H1 (cell line): Measurements from ENCODE around the gene CAMK2B. TPM values are rescaled to one million over a fixed set of nuclear protein-coding genes. Genes with fewer than 3 reads are reported as not detected.

Experiments
- CTCF ChIA-PET: fragments of 300-600 bp; sonication (Branson Sonifier 250); formaldehyde crosslinking; loops from one replicate; lab custom pipeline; 2021; ENCODE audit not compliant: partially characterized antibody; lab: Charles Lee
- POLR2A ChIA-PET: fragments of 300-600 bp; sonication (Branson Sonifier 250); formaldehyde crosslinking; loops from one replicate; lab custom pipeline; 2021; ENCODE audit warnings: inconsistent platforms; ENCODE audit not compliant: partially characterized antibody; lab: Charles Lee
- DNase-seq, 2 experiments: peaks; one replicate each; pipeline versions ENCODE4 v3.0.0 to v3.0.0-alpha.2; 2010 to 2022; ENCODE audit warnings: low spot score in 2 of 2, low read depth in 1 of 2, mixed read lengths in 1 of 2
- FAIRE-seq: peaks from 2 replicates; lab custom pipeline; 2011; peaks lifted over from hg19 to GRCh38; lab: Jason Lieb, UNC
- H2AFZ ChIP-seq: 2 replicates; pipeline ENCODE4 v1.8.1; 2012; ENCODE audit warnings: low read length, inconsistent platforms
- H2AK5ac ChIP-seq: 2 replicates; pipeline ENCODE4 v1.6.1; 2013; ENCODE audit warnings: low read depth, low read length
- H2BK120ac ChIP-seq: replicated peaks from 2 replicates; pipeline ENCODE3; 2013; ENCODE audit warnings: low read depth, low read length, inconsistent platforms
- H2BK12ac ChIP-seq: 2 replicates; pipeline ENCODE4 v1.6.1; 2013; ENCODE audit warnings: low read depth, low read length
- H2BK15ac ChIP-seq: 2 replicates; pipeline ENCODE4 v1.6.1; 2013; ENCODE audit warnings: low read length
- H2BK20ac ChIP-seq: 2 replicates; pipeline ENCODE4 v1.6.1; 2013; ENCODE audit warnings: low read length
- H2BK5ac ChIP-seq: 2 replicates; pipeline ENCODE4 v1.6.1; 2013; ENCODE audit warnings: low read depth, low read length
- H3K14ac ChIP-seq: 2 replicates; pipeline ENCODE4 v1.6.1; 2013; ENCODE audit warnings: inconsistent platforms; ENCODE audit not compliant: insufficient read length
- H3K18ac ChIP-seq: 2 replicates; pipeline ENCODE4 v1.6.1; 2013; ENCODE audit warnings: low read length; ENCODE audit errors: extremely low read depth
- H3K23ac ChIP-seq: 2 replicates; pipeline ENCODE4 v1.6.1; 2013; ENCODE audit warnings: inconsistent platforms; ENCODE audit not compliant: insufficient read length
- H3K23me2 ChIP-seq: 2 replicates; pipeline ENCODE4 v1.6.1; 2013; ENCODE audit warnings: low read depth, low read length
- H3K27ac ChIP-seq: 2 replicates; pipeline ENCODE4 v1.6.1; 2011; ENCODE audit warnings: low read depth, low read length, inconsistent platforms
- H3K27me3 ChIP-seq, 4 experiments: replicated peaks in 1 of 4; 1 replicate in 1 of 4; 2 replicates in 3 of 4; pipeline versions ENCODE4 v1.6.1 to v1.8.1; 2011 to 2013; ENCODE audit warnings: low read length in 3 of 4, mild to moderate bottlenecking in 3 of 4, inconsistent platforms in 2 of 4, mixed read lengths in 2 of 4, moderate library complexity in 1 of 4; ENCODE audit not compliant: control insufficient read depth in 3 of 4, insufficient read depth in 3 of 4; ENCODE audit errors: extremely low read depth in 1 of 4
- H3K36me3 ChIP-seq, 4 experiments: 2 replicates each; pipeline versions ENCODE4 v1.6.1 to v1.8.1; 2011 to 2013; ENCODE audit warnings: mild to moderate bottlenecking in 4 of 4, low read length in 3 of 4, moderate library complexity in 2 of 4, control low read depth in 1 of 4, inconsistent platforms in 1 of 4; ENCODE audit not compliant: insufficient read depth in 4 of 4, control insufficient read depth in 2 of 4
- H3K4ac ChIP-seq: replicated peaks from 2 replicates; pipeline ENCODE3; 2013; ENCODE audit warnings: low read length, low read depth, mixed read lengths, inconsistent platforms; ENCODE audit not compliant: insufficient read length
- H3K4me1 ChIP-seq, 4 experiments: replicated peaks in 1 of 4; 1 replicate in 1 of 4; 2 replicates in 3 of 4; pipeline versions ENCODE4 v1.6.1 to v1.8.1; 2011 to 2013; ENCODE audit warnings: low read length in 3 of 4, inconsistent platforms in 2 of 4, mixed read lengths in 1 of 4; ENCODE audit not compliant: insufficient read depth in 4 of 4, control insufficient read depth in 3 of 4
- H3K4me2 ChIP-seq, 2 experiments: 2 replicates each; pipeline versions ENCODE4 v1.6.1 to v1.8.1; 2011 to 2013; ENCODE audit warnings: low read depth in 2 of 2, low read length in 2 of 2, control low read depth in 1 of 2, inconsistent platforms in 1 of 2, mild to moderate bottlenecking in 1 of 2; ENCODE audit not compliant: insufficient read depth in 1 of 2
- H3K4me3 ChIP-seq, 4 experiments: fragments of 200-600, 300-600 bp in 1 of 4; sonication (generic), shearing (Covaris generic), sonication (Bioruptor Twin) in 1 of 4; 2 replicates each; pipeline versions ENCODE4 v1.5.1 to v1.8.1; 2011 to 2016; ENCODE audit warnings: low read length in 4 of 4, low read depth in 3 of 4, control low read depth in 2 of 4, inconsistent platforms in 2 of 4, mild to moderate bottlenecking in 2 of 4, mixed read lengths in 1 of 4, moderate library complexity in 1 of 4; ENCODE audit not compliant: insufficient read depth in 2 of 4; ENCODE audit errors: extremely low read depth in 1 of 4
- H3K56ac ChIP-seq: replicated peaks from 2 replicates; pipeline ENCODE3; 2013; ENCODE audit warnings: low read depth, mild to moderate bottlenecking, mixed read lengths, low read length, inconsistent platforms; ENCODE audit not compliant: insufficient read length
- H3K79me1 ChIP-seq: 2 replicates; pipeline ENCODE4 v1.6.1; 2013; ENCODE audit warnings: low read depth, low read length, control low read depth
- H3K79me2 ChIP-seq, 2 experiments: 2 replicates each; pipeline versions ENCODE4 v1.6.1 to v1.8.1; 2012 to 2013; ENCODE audit warnings: low read length in 2 of 2, mild to moderate bottlenecking in 2 of 2, inconsistent platforms in 1 of 2; ENCODE audit not compliant: insufficient read depth in 2 of 2, control insufficient read depth in 1 of 2
- H3K9ac ChIP-seq, 4 experiments: replicated peaks in 1 of 4; 1 replicate in 1 of 4; 2 replicates in 3 of 4; pipeline versions ENCODE4 v1.6.1 to v1.8.1; 2011 to 2013; ENCODE audit warnings: low read depth in 3 of 4, low read length in 3 of 4, control low read depth in 2 of 4, mild to moderate bottlenecking in 2 of 4, moderate library complexity in 2 of 4, inconsistent platforms in 1 of 4; ENCODE audit errors: extremely low read depth in 1 of 4
- H3K9me3 ChIP-seq, 2 experiments: 2 replicates each; pipeline versions ENCODE4 v1.6.1 to v1.8.1; 2012 to 2013; ENCODE audit warnings: mild to moderate bottlenecking in 2 of 2, moderate library complexity in 2 of 2, control low read depth in 1 of 2, inconsistent platforms in 1 of 2, low read depth in 1 of 2, low read length in 1 of 2, mixed read lengths in 1 of 2; ENCODE audit not compliant: insufficient read depth in 2 of 2
- H4K20me1 ChIP-seq, 2 experiments: replicated peaks in 1 of 2; 2 replicates each; pipeline versions ENCODE3 to v1.8.1; 2011 to 2013; ENCODE audit warnings: inconsistent platforms in 2 of 2, low read length in 2 of 2, mild to moderate bottlenecking in 1 of 2; ENCODE audit not compliant: insufficient read depth in 2 of 2, control insufficient read depth in 1 of 2
- H4K5ac ChIP-seq: 2 replicates; pipeline ENCODE4 v1.6.1; 2013; ENCODE audit warnings: low read length, low read depth, mixed read lengths, inconsistent platforms; ENCODE audit not compliant: insufficient read length
- H4K8ac ChIP-seq: 2 replicates; pipeline ENCODE4 v1.8.0; 2013; ENCODE audit warnings: mild to moderate bottlenecking, moderate library complexity, low read length, inconsistent platforms; ENCODE audit not compliant: insufficient read depth; ENCODE audit errors: extremely low read depth
- H4K91ac ChIP-seq: replicated peaks from 2 replicates; pipeline ENCODE3; 2013; ENCODE audit warnings: low read length, mixed read lengths, inconsistent platforms; ENCODE audit not compliant: insufficient read length
- BCL11A ChIP-seq, 2 experiments: IDR thresholded peaks; one replicate each; pipeline ENCODE4 v1.6.1; 2011; ENCODE audit warnings: low read depth in 2 of 2, low read length in 2 of 2, mild to moderate bottlenecking in 2 of 2
- GABPA ChIP-seq: IDR thresholded peaks from 2 replicates; pipeline ENCODE4 v1.6.1; 2011; ENCODE audit warnings: mild to moderate bottlenecking, low read length, moderate library complexity, borderline replicate concordance; ENCODE audit not compliant: insufficient read depth
- KDM1A ChIP-seq: fragments of 200-600, 300-600 bp; sonication (generic); IDR thresholded peaks from 2 replicates; pipeline ENCODE4 v1.7.1; 2016; ENCODE audit warnings: mild to moderate bottlenecking, low read length, borderline replicate concordance
- MAX ChIP-seq: IDR thresholded peaks from 2 replicates; pipeline ENCODE4 v1.6.1; 2012; ENCODE audit warnings: inconsistent platforms
- NANOG ChIP-seq: IDR thresholded peaks from 2 replicates; pipeline ENCODE4 v1.6.1; 2011; ENCODE audit warnings: low read length, low read depth, mild to moderate bottlenecking, inconsistent platforms; ENCODE audit not compliant: insufficient read depth, poor library complexity, severe bottlenecking
- SUZ12 ChIP-seq: fragments of 200-600 bp; sonication (generic); IDR thresholded peaks from 2 replicates; pipeline ENCODE4 v1.6.1; 2012; ENCODE audit warnings: mild to moderate bottlenecking, inconsistent platforms, low read length, moderate library complexity, mixed read lengths
- WGBS, 2 experiments: shearing (Covaris generic) in 1 of 2; methylation state at CpG; one replicate each; pipeline versions ENCODE4 v1.1.6 to v1.1.7; 2013 to 2015; ENCODE audit warnings: low lambda C conversion rate in 2 of 2, mixed read lengths in 2 of 2, inconsistent platforms in 1 of 2, low coverage in 1 of 2, missing lambda C conversion rate in 1 of 2; ENCODE audit not compliant: insufficient replicate concordance in 2 of 2, insufficient coverage in 1 of 2, insufficient read length in 1 of 2; ENCODE audit errors: extremely low coverage in 1 of 2, missing lambda C conversion rate in 1 of 2; 5-methylcytosine and 5-hydroxymethylcytosine counted together
- polyA plus RNA-seq, 7 experiments: library from polyadenylated mRNA; depleted of rRNA in 3 of 7; stranded (reverse) in 5 of 7; unstranded in 2 of 7; fragments of >200 nt in 5 of 7; fragments of 200-250 nt in 2 of 7; gene quantifications; 1 replicate in 5 of 7; 2 replicates in 1 of 7; 4 replicates in 1 of 7; pipeline versions ENCODE4 v1.2.1 to v1.2.3, GENCODE V29; 2011 to 2013; ENCODE audit warnings: missing spikeins in 2 of 7, mixed read lengths in 2 of 7
- total RNA-seq: library from RNA; stranded (reverse); fragmentation: NEBNext Ultra II Directional; extraction: Animal tissue kit (Norgen Biotek cat#: 25700); gene quantifications from 2 replicates; pipeline ENCODE4 v1.2.1, GENCODE V29; 2021

Gene CAMK2B
- total and polyA plus RNA-seq, 2 of the 8 experiments (the other 6 are each of a cell fraction or from before 2014, with no cell fraction given): 0.05 to 0.15 TPM

- Histone ChIP-seq H3K27ac (no peak overlapping the region), H3K4ac (no peak overlapping the region), H4K5ac (no peak overlapping the region), H3K4me2 (no peak overlapping the region; a peak in 1 of 4 replicates), H2AFZ (no peak overlapping the region), H3K36me3 (no peaks in the 10 kb centered on the region; a peak in 1 of 8 replicates), H2BK120ac (no peak overlapping the region), H4K91ac (no peak overlapping the region), H3K23ac (no peak overlapping the region), H2BK12ac (no peak overlapping the region), H3K9ac (no peak overlapping the region), H3K4me1 (peaks cover 0 to 14% (median 7%) of the 10 kb centered on the region in 4 experiments; a peak in 5 of 7 replicates), H3K56ac (no peak overlapping the region), H3K27me3 (peaks cover 37 to 52% (median 46%) of the 10 kb centered on the region in 4 experiments), H2AK5ac (no peak overlapping the region), H3K23me2 (peaks cover 3% of the 10 kb centered on the region; the same call in 1 of the 2 replicates), H2BK15ac (no peak overlapping the region), H3K79me2 (no peaks in the 10 kb centered on the region), H3K18ac (no peak overlapping the region), H2BK5ac (no peak overlapping the region)
- FAIRE-seq: no peak
- POLR2A ChIA-PET: no interaction called here
- WGBS, 2 experiments: 84% methylated on average over 15 of the region's 17 CpGs; no CpG with 5 or more reads in 1 of the 2 experiments
- peak in 1 of 2 experiments; percentile 45 for DNase-seq
- TF ChIP-seq SUZ12 (no peak), NANOG (no peak), MAX (no peak), KDM1A (no peak), GABPA (no peak), BCL11A (IDR thresholded peaks at IDR 0.05; ENCODE audit: low read depth in 2 of 2, low read length in 2 of 2) (no peak)
- TF ChIP-seq, all 59 proteins: peak for 0
- H2BK20ac ChIP-seq: no peak overlapping the region
- no peak overlapping the region for H3K4me3 ChIP-seq
- no peak overlapping the region for H3K14ac ChIP-seq
- H4K8ac ChIP-seq: no peak overlapping the region
- no peaks in the 10 kb centered on the region for H4K20me1 ChIP-seq
- no peaks in the 10 kb centered on the region for H3K79me1 ChIP-seq
- CTCF ChIA-PET: interaction anchor here (1.0 to 1.7 kb wide), 4 partner anchors 9 to 83 kb away, joined by 3 to 10 read pairs (median 4); no protein-coding TSS in a partner anchor
- H3K9me3 ChIP-seq: no peaks in the 10 kb centered on the region
Observed at GRCh38 chr7:44323381-44324203, 1.8 kb downstream of the CAMK2B start.
